Measurements from ENCODE around the gene SARDH.
A peak's percentile ranks its signal among the peaks of the same experiment; 100 is the strongest.
"Not testable (repeated sequence)": the region's sequence is repeated elsewhere in the genome, so short reads cannot be mapped to it uniquely, and the experiment has no call there.

SARDH gene

GRCh38 chr9:133635533-133636531, 102.3 kb downstream of the SARDH start, which contains the start of gene DBH:
TSS of gene DBH (plus strand) at chr9:133636363. CDS start at chr9:133636372, 9 bp downstream.
- DNase-seq (ENCODE audit: low read depth in 3 of 3, low spot score in 1 of 3) = no peak

- no peak for DNase-seq (ENCODE audit: low read depth in 3 of 3, low spot score in 1 of 3)
Measured at GRCh38 chr9:133635098-133635497, 103.1 kb downstream of the SARDH start.

GRCh38 chr9:133634081-133634691, 104.0 kb downstream of the SARDH start:
- no peak for DNase-seq (ENCODE audit: low read depth in 3 of 3, low spot score in 1 of 3)

GRCh38 chr9:133633681-133634080, 104.5 kb downstream of the SARDH start:
- DNase-seq (ENCODE audit: low read depth in 3 of 3, low spot score in 1 of 3) = no peak

- no peak for DNase-seq (ENCODE audit: low read depth in 3 of 3, low spot score in 1 of 3)
Measured at GRCh38 chr9:133632806-133633680, 105.1 kb downstream of the SARDH start.

- no peak for DNase-seq (ENCODE audit: low read depth in 3 of 3, low spot score in 1 of 3)
Measured at GRCh38 chr9:133631111-133631510, 107.0 kb downstream of the SARDH start.

- DNase-seq (ENCODE audit: low read depth in 3 of 3, low spot score in 1 of 3) = no peak
Measured at GRCh38 chr9:133629221-133630110, 108.7 kb downstream of the SARDH start.

GRCh38 chr9:133628766-133629165, 109.4 kb downstream of the SARDH start:
- DNase-seq (ENCODE audit: low read depth in 3 of 3, low spot score in 1 of 3) = no peak

GRCh38 chr9:133627341-133627740, 110.8 kb downstream of the SARDH start:
- DNase-seq (ENCODE audit: low read depth in 3 of 3, low spot score in 1 of 3) = no peak

GRCh38 chr9:133626008-133626407, 112.1 kb downstream of the SARDH start:
- DNase-seq (ENCODE audit: low read depth in 3 of 3, low spot score in 1 of 3) = not testable (repeated sequence)

- DNase-seq (ENCODE audit: low read depth in 3 of 3, low spot score in 1 of 3) = no peak
Measured at GRCh38 chr9:133622555-133622954, 115.6 kb downstream of the SARDH start.

- no peak for DNase-seq (ENCODE audit: low read depth in 3 of 3, low spot score in 1 of 3)
Measured at GRCh38 chr9:133621725-133622267, 116.4 kb downstream of the SARDH start.

- peak in 2 of 3 donors; percentile 28 to 35 for DNase-seq (ENCODE audit: low read depth in 3 of 3, low spot score in 1 of 3)
Measured at GRCh38 chr9:133619791-133620190, 118.4 kb downstream of the SARDH start.

- DNase-seq (ENCODE audit: low read depth in 3 of 3, low spot score in 1 of 3) = no peak
Measured at GRCh38 chr9:133618726-133619125, 119.4 kb downstream of the SARDH start.

- no peak for DNase-seq (ENCODE audit: low read depth in 3 of 3, low spot score in 1 of 3)
Measured at GRCh38 chr9:133616643-133617405, 121.3 kb downstream of the SARDH start.

- no peak for DNase-seq (ENCODE audit: low read depth in 3 of 3, low spot score in 1 of 3)
Measured at GRCh38 chr9:133615606-133616188, 122.5 kb downstream of the SARDH start.

- no peak for DNase-seq (ENCODE audit: low read depth in 3 of 3, low spot score in 1 of 3)
Measured at GRCh38 chr9:133615186-133615585, 123.0 kb downstream of the SARDH start.

- no peak for DNase-seq (ENCODE audit: low read depth in 3 of 3, low spot score in 1 of 3)
Measured at GRCh38 chr9:133614678-133615077, 123.5 kb downstream of the SARDH start.

GRCh38 chr9:133614056-133614455, 124.1 kb downstream of the SARDH start:
- no peak for DNase-seq (ENCODE audit: low read depth in 3 of 3, low spot score in 1 of 3)
